Measurements from ENCODE around the gene RPS21.

The RPS21 gene

DNA sequence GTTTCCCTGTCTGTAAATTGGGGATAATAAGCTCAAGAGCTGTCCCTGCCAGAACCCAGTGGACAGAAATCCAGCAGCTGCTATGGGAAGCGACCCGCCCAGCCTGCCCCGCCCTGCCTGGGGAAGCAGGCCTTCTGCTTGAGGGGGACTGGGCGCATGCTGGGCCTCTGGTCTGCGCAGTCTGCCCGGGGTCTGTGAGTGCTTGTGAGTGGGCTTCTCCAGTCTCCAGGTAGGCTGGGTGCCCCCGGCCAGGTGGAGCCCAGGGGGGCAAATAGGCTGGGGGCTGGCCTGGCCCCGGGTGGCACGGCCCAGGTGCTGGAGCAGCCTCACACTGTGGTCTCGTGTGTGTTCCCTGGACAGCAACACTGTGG lies 41.1 kb downstream of the RPS21 start:
- DNase-seq = no peak

DNA sequence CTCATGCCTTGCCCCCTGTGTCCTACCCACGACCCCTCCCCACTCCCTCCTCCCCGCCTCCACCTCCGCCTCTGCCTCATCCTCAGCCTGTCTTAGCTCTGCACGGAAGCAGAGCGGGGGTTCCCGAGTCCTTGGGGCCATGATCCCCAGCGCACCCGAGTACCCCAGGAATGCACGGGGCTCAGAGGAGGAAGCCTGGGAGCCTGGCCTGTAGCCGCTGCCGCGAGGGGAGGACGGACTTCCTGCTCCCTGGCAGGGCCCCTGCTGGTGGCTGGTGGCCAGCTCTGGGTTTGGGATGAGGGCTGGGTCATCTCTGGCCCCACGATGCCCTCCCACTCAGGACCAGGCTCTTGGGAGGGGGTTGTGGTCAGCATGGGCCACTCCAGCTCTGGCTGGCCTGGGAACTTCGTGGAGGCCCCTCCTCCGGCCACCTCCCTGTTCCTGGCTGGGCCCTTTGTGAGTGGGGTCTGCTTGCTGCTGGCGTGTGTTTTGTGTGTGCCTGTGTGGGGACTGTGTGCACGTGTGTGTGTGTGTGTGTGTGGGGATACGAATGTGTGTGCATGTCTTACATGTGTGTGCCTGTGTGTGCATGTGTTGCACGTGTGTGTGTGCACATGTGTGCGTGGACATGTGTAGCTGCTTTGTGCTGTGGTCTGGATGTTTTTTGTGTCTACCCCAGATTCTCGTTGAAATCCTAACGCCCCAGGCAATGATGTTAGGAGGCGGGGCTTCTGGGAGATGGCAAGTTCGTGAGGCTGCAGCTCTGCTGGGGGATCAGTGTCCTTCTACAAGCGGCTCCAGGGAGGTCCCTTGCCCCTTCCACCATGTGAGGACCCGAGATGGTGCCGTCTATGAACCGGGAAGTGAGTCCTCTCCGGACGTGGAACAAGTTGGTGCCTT lies 41.7 kb downstream of the RPS21 start:
- no peak for DNase-seq

GRCh38 chr20:62429455-62430310 lies 42.8 kb downstream of the RPS21 start:
- no peak for DNase-seq

- no peak for DNase-seq
Measured at GRCh38 chr20:62430311-62430853, 43.5 kb downstream of the RPS21 start.

DNA sequence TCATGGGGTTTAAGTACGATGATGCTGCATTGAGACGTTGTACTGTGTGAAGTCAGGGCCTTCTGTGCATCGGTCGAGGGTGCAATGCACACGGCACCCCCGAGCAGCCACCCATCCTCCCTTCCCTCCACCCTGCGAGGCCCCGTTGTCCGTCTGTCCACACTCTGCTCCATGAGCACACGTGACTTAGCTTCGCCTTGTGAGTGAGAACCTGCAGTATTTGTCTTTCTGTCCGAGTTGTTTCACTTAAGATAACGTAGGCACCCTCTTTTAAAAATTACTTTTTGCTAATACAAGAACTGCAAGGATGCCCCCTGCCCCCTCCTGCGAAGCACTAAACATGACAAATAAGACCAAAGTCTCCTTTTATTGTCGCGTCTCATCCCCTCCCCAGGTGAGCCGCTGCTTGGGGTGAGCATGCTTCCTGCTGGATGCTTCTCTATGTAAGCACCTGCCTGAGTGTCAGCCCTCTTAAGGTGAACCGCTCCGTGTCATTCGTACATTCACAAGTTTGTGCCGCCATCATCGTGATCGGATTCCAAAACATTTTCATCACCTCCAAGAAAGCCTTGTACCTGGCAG lies 44.1 kb downstream of the RPS21 start:
- no peak for DNase-seq

DNA sequence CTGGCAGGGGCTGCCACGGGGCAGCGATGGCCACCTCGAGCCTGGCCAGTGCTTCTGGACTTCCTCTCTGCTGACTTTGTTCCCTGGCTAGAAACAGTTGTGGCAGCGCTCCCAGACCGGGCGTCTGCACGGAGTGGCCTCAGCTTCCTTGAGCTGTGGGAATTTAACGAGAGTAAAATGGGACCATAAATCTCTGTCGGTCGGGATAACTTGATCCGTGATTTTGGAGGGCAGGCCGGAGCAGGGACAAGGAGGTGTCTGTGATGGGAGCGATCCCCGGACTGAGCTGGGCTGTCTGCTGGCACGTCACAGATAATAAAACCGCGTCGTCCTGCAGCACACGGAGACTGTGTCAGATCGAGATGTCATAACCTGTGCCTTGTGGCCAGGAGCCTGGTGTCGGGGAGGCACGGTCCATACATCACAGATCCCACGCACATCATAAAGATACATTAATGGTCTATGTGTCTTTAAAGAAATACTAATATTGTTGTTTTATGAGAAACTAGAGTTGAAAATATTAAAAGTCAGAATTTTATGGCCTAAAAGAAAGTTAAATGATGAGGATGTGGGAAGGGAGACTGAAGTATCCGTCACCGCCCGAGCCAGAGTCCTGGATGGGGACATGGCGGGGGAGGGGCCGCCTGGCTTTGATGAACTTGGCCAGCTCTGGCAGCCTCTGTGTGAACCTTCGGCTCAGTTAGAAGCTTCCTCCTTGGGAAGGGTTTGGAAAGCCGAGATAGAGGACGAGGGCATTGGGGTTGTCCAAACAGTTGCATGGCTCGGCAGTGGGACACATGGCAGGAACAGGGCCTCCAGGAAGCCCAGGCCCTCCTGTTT lies 47.0 kb downstream of the RPS21 start:
- no peak for DNase-seq

- no peak for DNase-seq
Measured at GRCh38 chr20:62436692-62437091, 49.8 kb downstream of the RPS21 start.

- no peak for DNase-seq
Measured at GRCh38 chr20:62437496-62437895, 50.6 kb downstream of the RPS21 start.

GRCh38 chr20:62437927-62438326 lies 51.0 kb downstream of the RPS21 start:
- DNase-seq = no peak
